Immature natural killer cell (primary cell): ENCODE data around the gene ADAM12. TPM values are rescaled to one million over a fixed set of nuclear protein-coding genes. Genes with fewer than 3 reads are reported as not detected.

Experiments
- DNase-seq, 3 donors: peaks; one replicate each; pipeline ENCODE4 v3.0.0; 2022; ENCODE audit warnings: mixed read lengths in 1 of 3
- H3K27ac Mint-ChIP-seq, 6 donors: one replicate each; pipeline ENCODE4 v1.8.0; 2020; ENCODE audit warnings: mixed read lengths in 6 of 6, mild to moderate bottlenecking in 5 of 6, inconsistent platforms in 4 of 6, moderate library complexity in 3 of 6
- H3K27me3 Mint-ChIP-seq, 3 donors: one replicate each; pipeline ENCODE4 v1.8.0; 2020 to 2021; ENCODE audit warnings: low read depth in 3 of 3, mild to moderate bottlenecking in 3 of 3, mixed read lengths in 3 of 3, moderate library complexity in 3 of 3, inconsistent platforms in 1 of 3
- H3K36me3 Mint-ChIP-seq, 3 donors: one replicate each; pipeline ENCODE4 v1.8.0; 2020; ENCODE audit warnings: mixed read lengths in 3 of 3, inconsistent platforms in 2 of 3, mild to moderate bottlenecking in 2 of 3
- H3K4me1 Mint-ChIP-seq, 2 donors: one replicate each; pipeline ENCODE4 v1.8.0; 2020; ENCODE audit warnings: inconsistent platforms in 2 of 2, mild to moderate bottlenecking in 2 of 2, mixed read lengths in 2 of 2, moderate library complexity in 1 of 2
- H3K4me3 Mint-ChIP-seq, 5 donors: one replicate each; pipeline ENCODE4 v1.8.0; 2020; ENCODE audit warnings: mild to moderate bottlenecking in 5 of 5, mixed read lengths in 5 of 5, inconsistent platforms in 3 of 5, moderate library complexity in 3 of 5
- H3K9me3 Mint-ChIP-seq, 6 donors: one replicate each; pipeline ENCODE4 v1.8.0; 2020; ENCODE audit warnings: mild to moderate bottlenecking in 6 of 6, mixed read lengths in 6 of 6, inconsistent platforms in 4 of 6, moderate library complexity in 3 of 6
- polyA plus RNA-seq, 3 donors: library from polyadenylated mRNA; unstranded; fragments of 300-500 nt; fragmentation: Illumina TruSeq; gene quantifications; one replicate each; pipeline ENCODE4 v1.2.3, GENCODE V29; 2021

ADAM12 gene
- polyA plus RNA-seq, 3 donors from 2014 or later = 0.07 to 0.11 TPM; not detected in 1

DNA sequence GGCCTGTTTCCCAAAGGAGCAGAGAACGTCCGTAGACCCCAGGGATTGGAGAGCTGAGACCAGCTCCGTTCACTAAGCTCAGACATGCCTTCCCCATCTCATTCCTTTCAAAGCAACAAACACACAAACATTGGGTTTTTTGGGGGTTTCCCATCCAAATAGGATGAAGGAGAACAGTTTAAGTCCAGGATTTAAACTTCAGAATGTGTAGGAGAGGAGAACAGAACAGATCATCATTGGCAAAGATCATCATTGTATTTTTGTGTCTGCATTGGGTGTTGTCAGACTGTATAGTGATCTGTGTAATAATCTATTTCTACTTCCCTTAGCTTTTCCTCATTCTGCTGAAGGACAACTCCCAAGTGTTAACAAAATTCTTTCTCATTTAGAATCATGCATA, 314.0 kb downstream of the ADAM12 start:
- Mint-ChIP-seq H3K4me1 (no peaks in the 10 kb centered on the region), H3K27me3 (peaks cover 2 to 10% (median 6%) of the 10 kb centered on the region in 3 donors), H3K27ac (no peak overlapping the region), H3K4me3 (no peak overlapping the region), H3K9me3 (peaks cover 0 to 4% (median 0%) of the 10 kb centered on the region in 6 donors), H3K36me3 (peaks cover 0 to 3% (median 0%) of the 10 kb centered on the region in 3 donors)
- DNase-seq = no peak

GRCh38 chr10:126073606-126074005, 314.7 kb downstream of the ADAM12 start:
- H3K4me1 Mint-ChIP-seq = no peaks in the 10 kb centered on the region
- H3K4me3 Mint-ChIP-seq = no peak overlapping the region
- DNase-seq = no peak
- peaks cover 0 to 4% (median 0%) of the 10 kb centered on the region in 6 donors for H3K9me3 Mint-ChIP-seq
- H3K27me3 Mint-ChIP-seq = peaks cover 2 to 10% (median 6%) of the 10 kb centered on the region in 3 donors
- H3K36me3 Mint-ChIP-seq = peaks cover 0 to 3% (median 0%) of the 10 kb centered on the region in 3 donors
- H3K27ac Mint-ChIP-seq = no peak overlapping the region

GRCh38 chr10:126072622-126073021, 315.7 kb downstream of the ADAM12 start:
- Mint-ChIP-seq H3K4me1 (no peaks in the 10 kb centered on the region), H3K4me3 (no peak overlapping the region), H3K9me3 (peaks cover 0 to 2% (median 0%) of the 10 kb centered on the region in 6 donors), H3K36me3 (peaks cover 0 to 3% (median 0%) of the 10 kb centered on the region in 3 donors), H3K27me3 (peaks cover 0 to 7% (median 2%) of the 10 kb centered on the region in 3 donors), H3K27ac (no peak overlapping the region)
- DNase-seq = no peak

GRCh38 chr10:126070476-126071215, 317.6 kb downstream of the ADAM12 start:
- H3K4me3 Mint-ChIP-seq = no peak overlapping the region
- H3K27me3 Mint-ChIP-seq = peaks cover 2 to 7% (median 4%) of the 10 kb centered on the region in 3 donors
- H3K4me1 Mint-ChIP-seq = no peaks in the 10 kb centered on the region
- no peak overlapping the region for H3K27ac Mint-ChIP-seq
- no peak for DNase-seq
- peaks cover 0 to 2% (median 0%) of the 10 kb centered on the region in 6 donors for H3K9me3 Mint-ChIP-seq
- peaks cover 0 to 3% (median 0%) of the 10 kb centered on the region in 3 donors for H3K36me3 Mint-ChIP-seq

GRCh38 chr10:126068322-126068721, 320.0 kb downstream of the ADAM12 start:
- no peak overlapping the region for H3K27ac Mint-ChIP-seq
- no peaks in the 10 kb centered on the region for H3K4me1 Mint-ChIP-seq
- no peak for DNase-seq
- peaks cover 0 to 3% (median 0%) of the 10 kb centered on the region in 3 donors for H3K36me3 Mint-ChIP-seq
- H3K27me3 Mint-ChIP-seq = peaks cover 0 to 4% (median 2%) of the 10 kb centered on the region in 3 donors
- no peak overlapping the region for H3K4me3 Mint-ChIP-seq
- H3K9me3 Mint-ChIP-seq = no peaks in the 10 kb centered on the region

DNA sequence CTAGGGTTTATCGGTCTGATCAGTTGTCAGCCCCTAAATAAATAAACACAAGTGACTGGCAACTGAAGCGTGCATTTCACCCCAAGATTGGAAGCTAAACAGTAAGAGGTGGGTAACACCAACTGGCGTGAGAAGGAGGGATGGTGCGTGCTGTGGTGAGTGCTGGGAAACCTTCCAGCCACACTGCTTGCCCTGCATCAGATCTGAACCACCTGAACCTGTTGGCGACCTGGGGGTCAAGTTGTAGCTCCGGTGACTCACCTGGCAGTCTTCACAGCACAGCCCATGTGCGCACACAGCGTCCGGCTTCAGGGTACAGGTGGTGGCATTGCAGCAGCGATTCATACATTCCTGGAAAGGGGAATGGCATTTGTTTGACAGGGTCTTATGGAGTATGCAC, 321.8 kb downstream of the ADAM12 start:
- Mint-ChIP-seq H3K4me1 (no peaks in the 10 kb centered on the region), H3K27ac (no peak overlapping the region), H3K9me3 (no peaks in the 10 kb centered on the region), H3K4me3 (no peak overlapping the region), H3K27me3 (peaks cover 0 to 4% (median under 1%) of the 10 kb centered on the region in 3 donors), H3K36me3 (peaks cover 0 to 3% (median 0%) of the 10 kb centered on the region in 3 donors)
- no peak for DNase-seq

- H3K4me3 Mint-ChIP-seq = no peak overlapping the region
- peaks cover under 1 to 4% (median 2%) of the 10 kb centered on the region in 3 donors for H3K27me3 Mint-ChIP-seq
- no peaks in the 10 kb centered on the region for H3K9me3 Mint-ChIP-seq
- no peaks in the 10 kb centered on the region for H3K4me1 Mint-ChIP-seq
- H3K36me3 Mint-ChIP-seq = peaks cover 0 to 8% (median 0%) of the 10 kb centered on the region in 3 donors
- no peak overlapping the region for H3K27ac Mint-ChIP-seq
- no peak for DNase-seq
These were observed 322.4 kb downstream of the ADAM12 start for GRCh38 chr10:126065751-126066377.

- peaks cover 0 to 7% (median 0%) of the 10 kb centered on the region in 3 donors for H3K36me3 Mint-ChIP-seq
- no peak overlapping the region for H3K4me3 Mint-ChIP-seq
- H3K27ac Mint-ChIP-seq = no peak overlapping the region
- no peaks in the 10 kb centered on the region for H3K9me3 Mint-ChIP-seq
- DNase-seq = no peak
- no peaks in the 10 kb centered on the region for H3K4me1 Mint-ChIP-seq
- peaks cover 1 to 4% (median 3%) of the 10 kb centered on the region in 3 donors for H3K27me3 Mint-ChIP-seq
These were observed 323.8 kb downstream of the ADAM12 start for GRCh38 chr10:126064512-126064911.

GRCh38 chr10:126063353-126063791, 324.9 kb downstream of the ADAM12 start:
- Mint-ChIP-seq H3K27me3 (peaks cover 3 to 5% (median 4%) of the 10 kb centered on the region in 3 donors), H3K9me3 (no peaks in the 10 kb centered on the region), H3K4me1 (no peaks in the 10 kb centered on the region), H3K4me3 (no peak overlapping the region), H3K27ac (no peak overlapping the region), H3K36me3 (peaks cover 0 to 7% (median 0%) of the 10 kb centered on the region in 3 donors)
- DNase-seq = no peak

DNA sequence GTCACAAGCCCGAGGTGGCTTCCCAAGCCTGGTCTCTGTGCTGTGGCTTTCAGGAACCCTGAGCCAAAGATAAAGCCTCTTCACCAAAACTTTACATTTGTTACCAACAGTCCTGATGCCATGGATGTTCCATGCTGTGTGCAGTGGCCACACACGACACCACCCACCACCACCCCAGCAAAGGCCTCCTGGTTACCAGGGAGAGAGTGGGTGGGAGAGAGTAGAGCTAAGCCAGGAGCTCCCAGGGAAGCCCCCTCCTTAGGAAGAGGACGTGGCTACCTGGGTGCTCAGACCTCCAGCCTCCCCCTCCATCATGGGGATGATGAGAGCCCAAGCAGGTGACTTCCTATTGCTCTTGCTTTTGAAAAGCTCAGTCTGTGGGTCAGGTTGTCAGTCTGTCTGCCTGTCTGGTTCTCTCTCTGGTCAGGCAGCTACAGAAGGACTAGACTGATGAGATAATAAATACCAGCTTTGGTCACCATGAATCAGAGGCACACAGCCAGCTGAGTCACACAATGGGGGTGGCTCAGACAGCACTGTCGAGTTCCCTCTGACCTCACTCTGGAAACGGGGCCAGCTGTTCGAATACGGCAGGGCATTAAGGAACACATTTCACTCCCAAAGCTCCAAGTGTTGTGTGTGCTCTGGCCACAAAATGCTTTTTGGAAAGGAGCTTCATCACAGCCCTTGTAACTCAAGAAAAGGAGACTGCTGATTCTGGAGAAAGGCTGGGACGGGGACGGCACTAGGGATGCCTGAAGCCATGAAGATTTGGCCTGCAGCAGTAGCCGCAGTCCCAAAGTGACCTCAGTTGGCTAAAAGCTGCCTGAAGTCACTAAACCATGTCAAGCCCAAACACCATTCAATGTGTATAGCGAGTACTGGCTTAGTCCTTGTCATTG, 325.9 kb downstream of the ADAM12 start:
- Mint-ChIP-seq H3K36me3 (peaks cover 0 to 7% (median 0%) of the 10 kb centered on the region in 3 donors), H3K4me1 (no peaks in the 10 kb centered on the region), H3K27ac (no peak overlapping the region), H3K4me3 (no peak overlapping the region), H3K27me3 (peaks cover 4 to 8% (median 8%) of the 10 kb centered on the region in 3 donors), H3K9me3 (no peaks in the 10 kb centered on the region)
- DNase-seq = no peak

- Mint-ChIP-seq H3K27ac (peak overlapping the region in 1 of 6 donors; percentile 50), H3K27me3 (peaks cover 0 to 9% (median 8%) of the 10 kb centered on the region in 3 donors), H3K4me1 (no peaks in the 10 kb centered on the region), H3K36me3 (peaks cover 0 to 7% (median 0%) of the 10 kb centered on the region in 3 donors), H3K9me3 (no peaks in the 10 kb centered on the region), H3K4me3 (no peak overlapping the region)
- no peak for DNase-seq
These were observed 326.8 kb downstream of the ADAM12 start for GRCh38 chr10:126061526-126061925.

GRCh38 chr10:126060261-126060931, 327.9 kb downstream of the ADAM12 start:
- Mint-ChIP-seq H3K9me3 (no peaks in the 10 kb centered on the region), H3K4me1 (no peaks in the 10 kb centered on the region), H3K27ac (no peak overlapping the region), H3K27me3 (peaks cover 0 to 14% (median 10%) of the 10 kb centered on the region in 3 donors), H3K36me3 (peaks cover 0 to 7% (median 0%) of the 10 kb centered on the region in 3 donors), H3K4me3 (no peak overlapping the region)
- no peak for DNase-seq
